SK-N-MC (cell line): ENCODE results near the gene SDK2.

Source experiments
- EZH2 ChIP-seq: fragments of 200-600 bp; sonication (generic); IDR thresholded peaks from one replicate; pipeline ENCODE4 v1.6.1; 2017; ENCODE audit warnings: antibody characterized with exemption
- POLR2AphosphoS5 ChIP-seq: IDR thresholded peaks from 2 replicates; pipeline ENCODE4 v1.6.1; 2012; ENCODE audit warnings: mild to moderate bottlenecking, low read depth, low read length, borderline replicate concordance

DNA sequence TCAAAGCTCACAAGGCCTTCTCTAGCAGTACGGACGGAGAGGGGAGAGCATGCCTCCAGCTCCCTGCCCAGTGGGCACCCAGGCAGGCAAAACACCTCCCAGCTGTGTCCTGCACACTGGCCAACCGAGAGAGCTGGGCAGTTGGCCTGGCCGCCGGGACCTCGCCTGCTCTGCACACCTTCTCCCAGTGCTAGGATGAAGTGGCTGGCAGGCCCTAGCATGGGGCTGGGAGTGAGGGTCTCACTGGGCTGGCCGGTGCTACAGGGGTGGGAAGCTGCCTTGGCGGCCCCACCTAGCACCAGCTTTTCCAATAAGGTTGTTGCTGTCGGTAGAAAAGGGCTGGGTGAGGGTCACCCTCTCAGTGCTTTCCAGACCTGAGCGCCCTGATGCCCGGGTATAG is 60.2 kb downstream of the SDK2 start:
- no peak for TF ChIP-seq POLR2AphosphoS5
- TF ChIP-seq EZH2: no peak
